Esophagus (tissue), 2 donors: ENCODE measurements around the gene VPS11. TPM values are rescaled to one million over a fixed set of nuclear protein-coding genes. Genes with fewer than 3 reads are reported as not detected.
A peak's percentile ranks its signal among the peaks of the same experiment; 100 is the strongest.

ENCODE experiments used
- H3K27ac ChIP-seq, 2 donors: one replicate each; pipeline ENCODE4 v1.5.1; 2013; ENCODE audit warnings: low read depth in 2 of 2, mild to moderate bottlenecking in 2 of 2, inconsistent platforms in 1 of 2, low read length in 1 of 2, moderate library complexity in 1 of 2
- H3K27me3 ChIP-seq, 2 donors: one replicate each; pipeline ENCODE4 v1.6.1; 2013; ENCODE audit warnings: low read length in 2 of 2, control low read depth in 1 of 2, mild to moderate bottlenecking in 1 of 2; ENCODE audit not compliant: insufficient read depth in 2 of 2, control insufficient read depth in 1 of 2
- H3K36me3 ChIP-seq, 2 donors: one replicate each; pipeline ENCODE4 v1.6.1; 2013; ENCODE audit warnings: low read length in 1 of 2; ENCODE audit not compliant: control insufficient read depth in 2 of 2, insufficient read depth in 2 of 2
- H3K4me1 ChIP-seq, 2 donors: one replicate each; pipeline ENCODE4 v1.6.1; 2013; ENCODE audit warnings: low read length in 1 of 2; ENCODE audit not compliant: control insufficient read depth in 2 of 2, insufficient read depth in 2 of 2
- H3K4me3 ChIP-seq, 2 donors: one replicate each; pipeline ENCODE4 v1.5.1; 2013; ENCODE audit warnings: low read length in 2 of 2, mild to moderate bottlenecking in 2 of 2, low read depth in 1 of 2, moderate library complexity in 1 of 2
- H3K9me3 ChIP-seq, 2 donors: one replicate each; pipeline ENCODE4 v1.6.1; 2013; ENCODE audit warnings: mild to moderate bottlenecking in 2 of 2, low read depth in 1 of 2, low read length in 1 of 2, moderate library complexity in 1 of 2; ENCODE audit not compliant: control insufficient read depth in 2 of 2, insufficient read depth in 1 of 2
- WGBS, 2 donors: extraction: QIAGEN DNeasy Blood & Tissue Kit; methylation state at CpG; one replicate each; pipeline ENCODE4 v1.1.7; 2013; 5-methylcytosine and 5-hydroxymethylcytosine counted together
- polyA plus RNA-seq, 2 donors: library from polyadenylated mRNA; stranded (reverse); fragments of 200-250 nt; gene quantifications; one replicate each; pipeline ENCODE4 v1.2.3, GENCODE V29; 2013
- donor health status: healthy with polysubstance abuse.
- donor health status: Bipolar disorder and iron deficiency.

VPS11 gene
- polyA plus RNA-seq, 2 donors = 22.4 to 29.0 TPM

DNA sequence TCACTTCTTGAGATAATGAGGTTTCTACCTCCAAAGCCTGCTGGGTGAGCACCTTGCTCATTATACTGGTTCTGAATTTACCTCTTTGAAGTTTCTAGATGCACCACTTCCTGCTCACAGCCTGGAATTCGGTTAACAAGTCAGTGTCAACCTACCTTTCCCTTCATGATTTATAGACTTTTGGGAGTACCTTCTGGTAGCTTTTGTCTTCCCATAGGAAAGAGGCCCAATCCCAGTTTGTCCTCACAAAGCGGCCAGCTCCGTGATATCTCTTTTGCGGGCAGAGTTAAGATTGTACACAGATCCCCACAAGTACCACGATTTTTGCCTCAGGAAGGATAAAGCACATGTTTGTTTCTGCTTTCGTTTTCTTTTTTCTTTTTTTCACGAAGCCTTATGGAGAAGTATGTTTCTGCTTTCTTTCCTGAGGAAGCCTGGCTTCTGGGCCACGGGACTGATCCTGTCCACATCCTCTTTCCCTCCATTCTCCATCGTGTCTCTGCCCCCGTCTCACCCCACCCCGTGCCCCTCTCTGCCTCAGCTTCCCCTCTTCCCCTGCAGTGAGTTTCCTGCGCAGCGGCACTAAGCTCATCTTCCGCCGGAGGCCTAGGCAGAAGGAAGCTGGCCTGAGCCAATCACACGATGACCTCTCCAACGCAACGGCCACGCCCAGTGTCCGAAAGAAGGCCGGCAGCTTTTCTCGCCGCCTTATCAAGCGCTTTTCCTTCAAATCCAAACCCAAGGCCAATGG, 48.0 kb downstream of the VPS11 start:
- Histone ChIP-seq H3K27me3 (no peaks in the 10 kb centered on the region), H3K27ac (peak overlapping the region in 1 of 2 donors; percentile 14), H3K9me3 (no peaks in the 10 kb centered on the region), H3K4me1 (peaks cover 0 to 4% of the 10 kb centered on the region in 2 donors), H3K36me3 (peaks cover 3 to 33% of the 10 kb centered on the region in 2 donors), H3K4me3 (no peak overlapping the region)
- 70 to 71% methylated on average over 24 of the region's 24 CpGs for WGBS, 2 donors

DNA sequence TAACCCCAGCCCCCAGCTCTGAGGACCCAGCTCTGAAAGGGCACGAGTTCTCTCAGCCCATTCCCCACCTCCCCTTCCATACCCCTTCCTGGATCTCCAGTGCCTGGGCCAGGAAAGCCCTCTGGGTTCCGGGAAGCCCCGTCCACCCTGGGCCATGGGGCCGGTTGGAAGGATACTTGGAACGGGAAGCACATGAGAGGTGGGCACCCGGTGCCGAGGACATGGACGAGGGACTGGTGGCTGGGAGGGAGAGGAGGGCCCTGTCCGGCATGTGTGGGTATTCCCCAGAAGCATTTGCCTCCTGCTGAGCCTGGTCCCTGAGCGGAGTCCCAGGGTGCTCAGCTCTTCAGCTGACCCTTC, 48.6 kb downstream of the VPS11 start:
- Histone ChIP-seq H3K36me3 (peaks cover 3 to 28% of the 10 kb centered on the region in 2 donors), H3K27me3 (no peaks in the 10 kb centered on the region), H3K4me3 (no peak overlapping the region), H3K4me1 (peaks cover 0 to 4% of the 10 kb centered on the region in 2 donors), H3K27ac (peak overlapping the region in 1 of 2 donors; percentile 14), H3K9me3 (no peaks in the 10 kb centered on the region)
- 91% methylated on average over 10 of the region's 10 CpGs for WGBS, 2 donors

DNA sequence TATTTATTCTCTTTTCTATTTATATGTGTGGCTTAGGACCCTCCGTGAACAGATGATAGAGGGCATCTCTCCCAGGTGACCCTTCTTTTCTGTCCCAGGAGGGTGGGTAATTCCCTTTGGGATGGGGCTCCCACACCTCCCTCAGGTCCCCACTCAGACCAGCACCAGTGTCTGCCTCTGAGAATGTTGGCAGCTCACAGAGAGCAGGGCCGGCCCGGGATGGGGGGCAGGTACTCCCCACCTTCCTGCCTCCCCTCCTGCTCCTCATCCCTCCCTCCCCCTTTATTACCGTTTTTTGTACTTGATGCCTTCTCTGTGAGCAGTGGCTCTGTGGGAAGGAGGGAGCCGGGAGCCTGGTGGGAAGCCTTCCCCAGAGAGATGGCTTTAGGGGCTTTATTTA, 49.0 kb downstream of the VPS11 start:
- H3K27me3 ChIP-seq = no peaks in the 10 kb centered on the region
- 72 to 79% methylated on average over 5 of the region's 5 CpGs for WGBS, 2 donors
- peaks cover 3 to 24% of the 10 kb centered on the region in 2 donors for H3K36me3 ChIP-seq
- peaks cover 0 to 4% of the 10 kb centered on the region in 2 donors for H3K4me1 ChIP-seq
- H3K9me3 ChIP-seq = no peaks in the 10 kb centered on the region
- no peak overlapping the region for H3K27ac ChIP-seq
- no peak overlapping the region for H3K4me3 ChIP-seq

DNA sequence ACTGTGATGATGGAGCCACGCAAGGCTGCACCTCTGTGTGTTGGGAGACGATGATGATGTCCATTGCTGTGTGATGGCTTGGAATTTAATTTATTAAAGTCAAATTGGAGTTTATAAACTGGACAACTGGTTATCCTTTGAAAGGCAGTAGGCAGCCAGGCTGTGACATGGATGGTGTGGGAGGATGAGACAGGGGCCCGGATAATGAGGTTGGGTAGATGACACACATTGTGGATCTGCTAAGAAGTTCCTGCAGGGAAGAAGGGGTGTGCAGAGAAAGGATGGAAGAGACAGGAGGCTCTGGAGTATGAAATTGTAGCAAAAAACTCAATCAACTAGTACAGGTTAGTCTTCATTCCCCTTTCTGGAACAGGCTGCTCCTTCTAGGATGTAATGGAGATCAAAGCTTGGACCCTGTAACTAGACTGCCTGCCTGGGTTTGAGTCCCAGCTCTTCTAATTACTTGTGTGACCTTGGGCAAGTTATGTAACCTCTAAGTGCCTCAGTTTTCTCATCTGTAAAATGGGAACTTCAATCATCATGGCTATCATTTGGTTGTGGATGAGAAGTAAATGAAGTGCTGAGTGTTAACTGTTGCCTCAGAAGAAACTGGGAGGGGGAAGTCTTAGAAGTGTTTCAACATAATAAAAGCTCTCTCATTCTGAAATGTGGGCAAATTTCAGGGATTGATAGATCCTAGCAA, 49.5 kb downstream of the VPS11 start:
- Histone ChIP-seq H3K27me3 (no peaks in the 10 kb centered on the region), H3K9me3 (no peaks in the 10 kb centered on the region), H3K4me3 (no peak overlapping the region), H3K4me1 (peaks cover 0 to 4% of the 10 kb centered on the region in 2 donors), H3K36me3 (peaks cover 3 to 20% of the 10 kb centered on the region in 2 donors), H3K27ac (no peak overlapping the region)
- WGBS, 2 donors = 92 to 96% methylated on average over 3 of the region's 3 CpGs

DNA sequence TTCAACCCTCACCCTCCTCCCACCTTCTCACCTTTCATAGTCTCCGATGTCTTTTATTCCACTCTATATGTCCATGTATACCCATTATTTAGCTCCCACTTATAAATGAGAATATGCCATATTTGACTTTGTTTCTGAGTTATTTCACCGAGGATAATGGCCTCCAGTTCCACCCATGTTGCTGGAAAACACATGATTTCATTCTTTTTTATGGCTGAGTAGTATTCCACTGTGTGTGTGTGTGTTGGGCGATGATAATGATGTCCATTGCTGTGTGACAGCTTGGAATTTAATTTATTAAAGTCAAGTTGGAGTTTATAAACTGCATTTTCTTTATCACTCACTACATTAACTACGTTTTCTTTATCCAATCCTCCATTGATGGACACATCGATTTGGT, 50.6 kb downstream of the VPS11 start:
- 95% methylated on average over 5 of the region's 5 CpGs for WGBS, 2 donors

DNA sequence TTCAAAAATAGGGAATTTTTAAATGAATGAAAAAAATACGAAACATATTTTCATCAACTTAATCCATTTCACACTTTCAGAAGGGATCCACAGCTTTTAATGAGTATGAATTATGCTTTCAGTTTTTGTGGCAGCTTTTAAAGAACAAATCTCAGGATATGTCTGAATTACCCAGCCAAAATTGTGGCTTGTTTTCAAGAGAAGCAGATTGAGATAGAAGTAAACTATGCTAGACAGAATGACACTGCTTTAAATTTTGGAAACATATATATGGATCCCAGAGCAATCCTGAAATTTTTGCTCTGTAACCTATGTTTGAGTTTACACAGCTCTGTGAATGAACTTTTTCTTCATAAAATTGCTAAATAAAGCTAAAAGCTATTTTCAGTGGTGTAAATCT, 51.3 kb downstream of the VPS11 start:
- no peaks in the 10 kb centered on the region for H3K9me3 ChIP-seq
- no peaks in the 10 kb centered on the region for H3K27me3 ChIP-seq

More for the DNA sequence above, 50.6 kb downstream of the VPS11 start:
- Histone ChIP-seq H3K27ac (no peak overlapping the region), H3K4me1 (peaks cover 0 to 2% of the 10 kb centered on the region in 2 donors), H3K9me3 (no peaks in the 10 kb centered on the region), H3K36me3 (peaks cover 3 to 11% of the 10 kb centered on the region in 2 donors), H3K4me3 (no peak overlapping the region), H3K27me3 (no peaks in the 10 kb centered on the region)

DNA sequence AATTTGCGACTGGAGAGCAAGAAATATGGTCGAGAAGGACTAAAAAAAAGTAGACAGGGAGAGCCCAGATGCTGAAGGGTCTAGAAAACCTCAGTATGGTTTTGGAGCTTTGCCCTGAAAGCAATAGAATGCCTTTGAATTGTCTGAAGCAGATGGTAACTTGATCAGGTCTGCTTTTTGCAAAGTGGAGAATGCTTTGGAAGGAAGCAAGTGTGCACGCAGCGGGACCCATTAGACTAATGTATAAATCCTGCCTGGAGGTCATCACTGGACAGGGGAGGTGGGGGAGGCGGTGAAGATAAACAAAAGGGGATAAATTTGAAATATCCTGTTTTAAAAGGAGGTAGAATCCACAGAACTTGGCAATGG, 53.0 kb downstream of the VPS11 start:
- H3K9me3 ChIP-seq = no peaks in the 10 kb centered on the region
- peaks cover 0 to 2% of the 10 kb centered on the region in 2 donors for H3K4me1 ChIP-seq
- peaks cover 3 to 8% of the 10 kb centered on the region in 2 donors for H3K36me3 ChIP-seq
- peak overlapping the region in 1 of 2 donors; percentile 68 for H3K27ac ChIP-seq
- H3K4me3 ChIP-seq = peak overlapping the region; percentile 50 to 91
- WGBS, 2 donors = 14 to 25% methylated on average over 5 of the region's 5 CpGs
- H3K27me3 ChIP-seq = no peaks in the 10 kb centered on the region

More for the DNA sequence above, 51.3 kb downstream of the VPS11 start:
- no peak overlapping the region for H3K27ac ChIP-seq
- H3K4me1 ChIP-seq = peaks cover 0 to 2% of the 10 kb centered on the region in 2 donors
- WGBS, 2 donors = 92 to 98% methylated on average over 1 of the region's 1 CpG
- no peak overlapping the region for H3K4me3 ChIP-seq
- H3K36me3 ChIP-seq = peaks cover 3 to 5% of the 10 kb centered on the region in 2 donors

DNA sequence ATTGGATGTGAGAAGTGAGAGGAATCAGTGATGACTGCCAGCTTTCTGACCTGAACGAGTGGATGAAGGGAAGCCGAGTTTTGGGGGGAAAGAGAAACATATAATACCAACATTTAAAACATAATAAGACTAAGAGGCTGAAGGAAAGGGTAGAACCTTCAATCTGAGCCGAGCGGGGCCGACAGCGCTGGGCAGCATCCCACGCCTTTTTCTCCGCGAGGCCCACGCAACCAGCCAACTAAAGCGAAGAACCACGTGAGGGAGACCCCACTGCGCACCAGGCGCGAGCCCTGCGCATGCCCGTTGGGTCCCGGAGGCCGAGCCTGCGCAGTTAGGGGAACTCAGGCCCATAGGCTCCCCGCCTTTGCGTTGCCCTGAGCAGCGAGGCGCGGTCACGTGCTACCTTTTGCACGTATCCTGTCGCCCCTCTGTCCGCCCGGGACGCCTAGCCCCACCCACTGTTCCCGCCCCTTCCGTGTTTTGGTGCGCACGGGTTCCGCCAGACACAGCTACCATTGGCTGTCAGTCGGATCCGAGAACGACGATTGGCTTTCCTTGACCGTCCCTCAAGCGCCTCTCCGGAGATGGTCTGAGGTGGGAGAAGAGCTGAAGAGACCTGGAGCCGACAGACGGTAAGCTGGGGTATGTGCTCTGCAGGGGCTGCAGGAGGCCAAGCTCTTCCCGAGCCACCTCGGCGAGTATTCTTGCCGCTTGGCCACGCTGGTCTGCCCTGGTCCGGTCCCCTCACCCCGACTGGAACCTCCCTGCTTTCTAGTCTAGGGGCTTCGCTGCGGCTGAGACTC, 53.6 kb downstream of the VPS11 start, which contains the start of gene HINFP:
Gene HINFP, plus strand, starts transcription at position 573 of the 803 bp plus-strand sequence. CDS start 5,365 bp downstream, outside the sequence.
- Histone ChIP-seq H3K4me1 (peaks cover 0 to 2% of the 10 kb centered on the region in 2 donors), H3K27me3 (no peaks in the 10 kb centered on the region), H3K27ac (peak within 1 kb of the TSS; percentile 79 to 93), H3K9me3 (no peaks in the 10 kb centered on the region), H3K4me3 (peak within 1 kb of the TSS; percentile 83 to 91), H3K36me3 (peaks cover 0 to 4% of the 10 kb centered on the region in 2 donors)
- WGBS, 2 donors = 0 to 1% methylated on average over 54 of the region's 54 CpGs

DNA sequence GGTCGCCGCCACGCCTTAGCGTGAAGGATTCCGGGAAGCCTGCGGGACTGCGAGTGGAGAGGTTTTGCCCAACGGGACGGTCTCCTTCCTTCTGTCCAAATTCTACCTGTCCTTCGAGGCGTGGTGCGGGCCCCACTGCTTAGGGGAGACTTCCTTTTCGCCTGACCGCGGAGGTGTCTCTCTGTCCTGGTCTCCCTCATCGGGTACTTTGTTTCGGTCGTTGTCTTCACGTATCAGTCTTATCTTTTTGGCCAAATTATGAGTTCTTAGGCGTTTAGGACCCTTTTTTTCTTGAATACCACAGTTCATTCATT, 54.1 kb downstream of the VPS11 start:
- peaks cover 0 to 4% of the 10 kb centered on the region in 2 donors for H3K36me3 ChIP-seq
- peak overlapping the region; percentile 83 to 91 for H3K4me3 ChIP-seq
- no peaks in the 10 kb centered on the region for H3K9me3 ChIP-seq
- H3K27me3 ChIP-seq = no peaks in the 10 kb centered on the region
- H3K27ac ChIP-seq = peak overlapping the region; percentile 79 to 93
- H3K4me1 ChIP-seq = peaks cover 0 to 2% of the 10 kb centered on the region in 2 donors
- 0% methylated on average over 20 of the region's 20 CpGs for WGBS, 2 donors
